A549 (cell line): ENCODE data around the gene CYP24A1.

Source experiments
- HDAC2 ChIP-seq: fragments of 200-600 bp; sonication (generic); IDR thresholded peaks from 2 replicates; pipeline ENCODE4 v1.6.1; 2016
- POLR2A ChIP-seq: IDR thresholded peaks from 2 replicates; pipeline ENCODE4 v1.6.1; 2012; ENCODE audit warnings: mild to moderate bottlenecking, low read length
- TF ChIP-seq, protein P1 (sequence below): fragments of >200 bp; sonication (Bioruptor Twin); formaldehyde crosslinking; IDR thresholded peaks from 3 replicates; pipeline ENCODE4 v1.5.1; 2016

DNA sequence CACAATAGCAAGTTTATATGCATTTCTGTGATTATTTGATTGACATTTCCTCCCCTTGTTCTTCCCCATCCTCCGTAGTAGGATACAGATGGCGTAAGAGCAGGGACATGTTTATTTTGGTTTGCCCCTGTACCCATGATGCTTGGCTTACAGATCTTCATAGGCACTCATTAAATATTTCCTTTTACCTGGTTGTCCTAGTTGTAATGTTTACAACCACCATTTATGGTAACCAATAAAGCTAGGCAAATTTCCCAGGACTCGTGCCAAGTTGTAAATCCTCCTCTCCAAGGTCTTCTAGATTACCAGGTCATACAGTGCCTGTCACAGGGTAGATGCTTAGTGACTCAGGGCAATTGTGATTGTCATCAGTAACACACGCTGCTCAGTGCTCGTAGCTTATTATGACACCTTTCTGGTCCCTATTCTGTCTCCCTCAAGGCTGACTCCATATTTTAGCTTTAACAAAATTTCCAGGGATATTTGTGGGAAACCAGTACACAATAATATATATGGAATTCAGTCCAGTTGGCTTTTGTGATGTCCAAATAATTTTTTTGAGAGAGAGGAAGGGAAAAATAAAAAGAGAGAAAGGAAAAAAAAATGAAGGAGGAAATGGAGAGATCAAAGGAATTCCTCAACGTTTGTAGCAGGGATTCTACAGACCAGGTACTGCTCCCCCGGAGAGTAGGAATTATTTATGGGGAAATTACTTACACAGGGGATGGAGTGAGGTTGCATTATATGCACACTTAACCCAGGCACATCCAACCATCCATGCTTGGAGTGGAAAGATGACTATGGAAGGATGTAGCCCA lies 24.6 kb downstream of the CYP24A1 start:
- TF ChIP-seq, protein P1, sequence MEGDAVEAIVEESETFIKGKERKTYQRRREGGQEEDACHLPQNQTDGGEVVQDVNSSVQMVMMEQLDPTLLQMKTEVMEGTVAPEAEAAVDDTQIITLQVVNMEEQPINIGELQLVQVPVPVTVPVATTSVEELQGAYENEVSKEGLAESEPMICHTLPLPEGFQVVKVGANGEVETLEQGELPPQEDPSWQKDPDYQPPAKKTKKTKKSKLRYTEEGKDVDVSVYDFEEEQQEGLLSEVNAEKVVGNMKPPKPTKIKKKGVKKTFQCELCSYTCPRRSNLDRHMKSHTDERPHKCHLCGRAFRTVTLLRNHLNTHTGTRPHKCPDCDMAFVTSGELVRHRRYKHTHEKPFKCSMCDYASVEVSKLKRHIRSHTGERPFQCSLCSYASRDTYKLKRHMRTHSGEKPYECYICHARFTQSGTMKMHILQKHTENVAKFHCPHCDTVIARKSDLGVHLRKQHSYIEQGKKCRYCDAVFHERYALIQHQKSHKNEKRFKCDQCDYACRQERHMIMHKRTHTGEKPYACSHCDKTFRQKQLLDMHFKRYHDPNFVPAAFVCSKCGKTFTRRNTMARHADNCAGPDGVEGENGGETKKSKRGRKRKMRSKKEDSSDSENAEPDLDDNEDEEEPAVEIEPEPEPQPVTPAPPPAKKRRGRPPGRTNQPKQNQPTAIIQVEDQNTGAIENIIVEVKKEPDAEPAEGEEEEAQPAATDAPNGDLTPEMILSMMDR = no peak
- no peak for TF ChIP-seq POLR2A
- no peak for TF ChIP-seq HDAC2
